SW 1271 (cell line): ENCODE data around the gene UNC119B.

Source experiments
- DNase-seq, 2 experiments: peaks; one replicate each; lab custom pipeline; 2025; lab: John Stamatoyannopoulos, UW

UNC119B gene

GRCh38 chr12:120767071-120768024 lies 57.1 kb downstream of the UNC119B start:
- DNase-seq, result no peak

- DNase-seq, result no peak
Observed at GRCh38 chr12:120771097-120771496, 60.8 kb downstream of the UNC119B start.
